ENCODE results near the gene KRTAP4-4.

GRCh38 chr17:41184480-41184961 lies 24.0 kb upstream of the KRTAP4-4 start, which contains the start of gene KRTAP4-1:
- no peak for TF ChIP-seq EZH2 (IDR thresholded peaks at IDR 0.05; ENCODE audit: insufficient read depth, low read length)
- no peak for TF ChIP-seq CTCF (IDR thresholded peaks at IDR 0.05; ENCODE audit: insufficient read depth, low read depth, low read length)

Data from astrocyte (in vitro differentiated cells and primary cell).